K562 (cell line): ENCODE measurements around the gene WNK2.

Source experiments
- CHD2 ChIP-seq: IDR thresholded peaks from 2 replicates; pipeline ENCODE4 v1.6.1; 2011; ENCODE audit warnings: low read depth, low read length
- CTCF ChIP-seq, 3 experiments: IDR thresholded peaks in 2 of 3; conservative IDR thresholded peaks in 1 of 3; 2 replicates each; pipeline ENCODE4 v1.5.1; 2011 to 2012; ENCODE audit warnings: low read length in 3 of 3, mild to moderate bottlenecking in 3 of 3, control low read depth in 2 of 3, improper control_type of control experiment in 1 of 3, inconsistent platforms in 1 of 3, low read depth in 1 of 3, mixed read lengths in 1 of 3, moderate library complexity in 1 of 3; ENCODE audit not compliant: insufficient read depth in 2 of 3
- GTF2F1 ChIP-seq: IDR thresholded peaks from 2 replicates; pipeline ENCODE4 v1.6.1; 2011; ENCODE audit warnings: low read depth, low read length, improper control_type of control experiment
- IRF2 ChIP-seq: sonication (generic); formaldehyde crosslinking; IDR thresholded peaks from 2 replicates; pipeline ENCODE4 v1.8.1; 2022; ENCODE audit warnings: mild to moderate bottlenecking, missing genetic modification reagents
- POLR2A ChIP-seq: fragments of 450-650 bp; conservative IDR thresholded peaks from 2 replicates; pipeline ENCODE4 v1.6.1; 2016
- POLR2AphosphoS5 ChIP-seq: IDR thresholded peaks from 2 replicates; pipeline ENCODE4 v1.6.1; 2011; ENCODE audit warnings: mild to moderate bottlenecking, low read depth, low read length, moderate library complexity; ENCODE audit not compliant: control insufficient read depth, insufficient read depth
- SAFB2 ChIP-seq: fragments of 200-400 bp; formaldehyde crosslinking; IDR thresholded peaks from 2 replicates; pipeline ENCODE4 v1.6.1; 2018; ENCODE audit warnings: borderline replicate concordance, low read length, low read depth, moderate library complexity; ENCODE audit not compliant: severe bottlenecking
- SIN3B ChIP-seq: fragments of 450-650 bp; IDR thresholded peaks from 2 replicates; pipeline ENCODE4 v1.6.1; 2017; ENCODE audit warnings: low read depth, mild to moderate bottlenecking, moderate library complexity
- SRSF7 ChIP-seq: fragments of 200-400 bp; formaldehyde crosslinking; optimal IDR thresholded peaks from 2 replicates; pipeline ENCODE3; 2017; ENCODE audit warnings: mild to moderate bottlenecking, low read depth, low read length
- XRCC3 ChIP-seq: fragments of 450-650 bp; IDR thresholded peaks from 2 replicates; pipeline ENCODE4 v1.6.1; 2017; ENCODE audit warnings: mild to moderate bottlenecking, moderate library complexity
- ZNF12 ChIP-seq: sonication (generic); formaldehyde crosslinking; IDR thresholded peaks from 2 replicates; pipeline ENCODE4 v1.4.0; 2020; ENCODE audit warnings: mild to moderate bottlenecking, missing genetic modification reagents
- ZNF282 ChIP-seq: sonication (generic); formaldehyde crosslinking; IDR thresholded peaks from 2 replicates; pipeline ENCODE4 v1.8.1; 2023; ENCODE audit warnings: missing genetic modification reagents

- TF ChIP-seq XRCC3 (no peak), IRF2 (no peak), POLR2A (no peak), SAFB2 (no peak), ZNF282 (no peak), CTCF (IDR thresholded peaks at IDR 0.05 in 2 of 3, conservative IDR thresholded peaks at IDR 0.05 in 1 of 3; ENCODE audit: insufficient read depth in 2 of 3, low read depth in 1 of 3, low read length in 3 of 3) (no peak), ZNF12 (CRISPR knock-in tag) (no peak), SRSF7 (no peak), GTF2F1 (no peak), SIN3B (no peak), POLR2AphosphoS5 (no peak), CHD2 (no peak)
Observed at GRCh38 chr9:93307468-93308157, 123.7 kb downstream of the WNK2 start.
